Right cardiac atrium (tissue), 5 donors: Measurements from ENCODE around the gene TSPAN16. TPM values are rescaled to one million over a fixed set of nuclear protein-coding genes. Genes with fewer than 3 reads are reported as not detected.
A peak's percentile ranks its signal among the peaks of the same experiment; 100 is the strongest.
"Not testable (repeated sequence)": the region's sequence is repeated elsewhere in the genome, so short reads cannot be mapped to it uniquely, and the experiment has no call there.

ENCODE experiments used
- ATAC-seq, 2 donors: fragments of 200-7000 bp; cut with Tn5 transposase; one replicate each; pipeline versions ENCODE4 v1.8.0 to v1.9.1; 2020; ENCODE audit warnings: moderate library complexity in 2 of 2, mild to moderate bottlenecking in 1 of 2
- DNase-seq, 3 donors: peaks; one replicate each; pipeline ENCODE4 v3.0.0-alpha.2; 2020
- H3K27ac ChIP-seq: one replicate; pipeline ENCODE4 v1.5.1; 2013; ENCODE audit warnings: mild to moderate bottlenecking, low read length, control low read depth, moderate library complexity
- H3K27me3 ChIP-seq: one replicate; pipeline ENCODE4 v1.6.1; 2013; ENCODE audit not compliant: control insufficient read depth, insufficient read depth
- H3K4me1 ChIP-seq: one replicate; pipeline ENCODE4 v1.6.1; 2013; ENCODE audit warnings: low read length; ENCODE audit not compliant: control insufficient read depth, insufficient read depth
- H3K4me3 ChIP-seq: one replicate; pipeline ENCODE4 v1.5.1; 2013; ENCODE audit warnings: low read length, control low read depth
- H3K9me3 ChIP-seq: one replicate; pipeline ENCODE4 v1.6.1; 2013; ENCODE audit warnings: low read length; ENCODE audit not compliant: control insufficient read depth
- WGBS: extraction: QIAGEN DNeasy Blood & Tissue Kit; methylation state at CpG from one replicate; pipeline ENCODE4 v1.1.7; 2013; 5-methylcytosine and 5-hydroxymethylcytosine counted together
- intact Hi-C, 4 donors: fragments of 100-400 bp; cut with DNase I; formaldehyde crosslinking; loops; one replicate each; pipeline versions ENCODE4 v1.11.0 to v1.14.0; 2022 to 2023
- polyA plus RNA-seq: library from polyadenylated mRNA; stranded (reverse); fragments of 200-250 nt; gene quantifications from one replicate; pipeline ENCODE4 v1.2.3, GENCODE V29; 2013
- total RNA-seq, 4 donors: library from RNA; stranded (reverse); fragmentation: NEBNext Ultra II Directional; extraction: Animal tissue kit (Norgen Biotek cat#: 25700); gene quantifications; one replicate each; pipeline ENCODE4 v1.2.1, GENCODE V29; 2021
- donor health status: healthy with polysubstance abuse.
- donor health status: DM: no; HTN: yes; CAD: no.
- donor health status: DM: no; HTN: no; CAD: no.
- donor health status: DM: no; HTN: yes; CAD: no; lungs with severe emphysema.
- donor health status: DM: yes; HTN: yes; CAD: no.

Gene TSPAN16
- total and polyA plus RNA-seq, 5 donors: not detected

DNA sequence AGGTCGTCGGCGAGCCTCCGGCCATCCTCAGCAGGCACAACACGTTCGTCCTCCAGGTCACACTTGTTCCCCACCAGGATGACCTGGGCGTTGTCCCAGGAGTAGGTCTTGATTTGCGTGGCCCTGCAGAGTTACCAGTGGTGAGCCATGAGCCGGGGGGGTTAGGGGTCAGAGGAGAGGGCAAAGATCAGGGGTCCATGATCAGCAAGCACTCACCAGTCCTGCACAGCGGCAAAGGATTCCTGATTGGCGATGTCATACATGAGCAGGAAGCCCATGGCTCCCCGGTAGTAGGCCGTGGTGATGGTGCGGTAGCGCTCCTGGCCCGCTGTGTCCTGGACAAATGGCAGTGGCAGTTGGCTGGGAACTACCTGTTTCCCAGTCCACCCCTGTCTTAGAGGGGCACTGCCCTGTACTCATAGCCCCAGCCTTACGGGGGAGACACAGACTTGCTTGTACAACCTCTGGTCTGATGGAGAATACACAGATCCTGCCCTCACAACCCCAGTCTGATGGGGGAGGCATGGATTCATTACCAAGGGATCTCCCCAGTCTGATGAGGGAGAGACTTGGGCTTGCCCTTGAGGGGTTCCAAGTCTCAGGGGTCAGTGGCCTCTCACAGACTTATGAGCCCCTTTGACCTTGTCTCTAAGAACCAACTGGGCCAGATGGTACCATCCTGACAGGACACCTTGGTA is 39.6 kb downstream of the TSPAN16 start:
- H3K27ac ChIP-seq: no peak overlapping the region
- ATAC-seq (no peak), DNase-seq (peak in 2 of 3 donors; percentile 25 to 35)
- peaks cover 4% of the 10 kb centered on the region for H3K4me1 ChIP-seq
- no peaks in the 10 kb centered on the region for H3K9me3 ChIP-seq
- intact Hi-C loops: loop anchor here in 1 of 4 donors (5.0 kb wide), 1 partner anchor 38 kb away; the partner anchor contains the start of gene TSPAN16
- H3K4me3 ChIP-seq: no peak overlapping the region
- H3K27me3 ChIP-seq: no peaks in the 10 kb centered on the region
- WGBS: 96% methylated on average over 17 of the region's 17 CpGs

- H3K4me1 ChIP-seq: peaks cover 4% of the 10 kb centered on the region
- H3K4me3 ChIP-seq: no peak overlapping the region
- H3K27me3 ChIP-seq: no peaks in the 10 kb centered on the region
- 75% methylated on average over 14 of the region's 14 CpGs for WGBS
- H3K27ac ChIP-seq: no peak overlapping the region
- no peaks in the 10 kb centered on the region for H3K9me3 ChIP-seq
- ATAC-seq (no peak), DNase-seq (peak in 2 of 3 donors; percentile 26 to 31)
- intact Hi-C loops: loop anchor here in 1 of 4 donors (5.0 kb wide), 1 partner anchor 40 kb away; the partner anchor contains the start of gene TSPAN16
Measured at GRCh38 chr19:11337080-11337479, 41.1 kb downstream of the TSPAN16 start.

- no peaks in the 10 kb centered on the region for H3K27me3 ChIP-seq
- intact Hi-C loops: loop anchor here in 1 of 4 donors (5.0 kb wide), 1 partner anchor 41 kb away; the partner anchor contains the start of gene TSPAN16
- 88% methylated on average over 7 of the region's 7 CpGs for WGBS
- ATAC-seq (no peak), DNase-seq (peak in 2 of 3 donors; percentile 31 to 52)
- H3K4me1 ChIP-seq: peaks cover 4% of the 10 kb centered on the region
- H3K27ac ChIP-seq: no peak overlapping the region
- no peaks in the 10 kb centered on the region for H3K9me3 ChIP-seq
- no peak overlapping the region for H3K4me3 ChIP-seq
Measured at GRCh38 chr19:11338121-11338520, 42.2 kb downstream of the TSPAN16 start.

DNA sequence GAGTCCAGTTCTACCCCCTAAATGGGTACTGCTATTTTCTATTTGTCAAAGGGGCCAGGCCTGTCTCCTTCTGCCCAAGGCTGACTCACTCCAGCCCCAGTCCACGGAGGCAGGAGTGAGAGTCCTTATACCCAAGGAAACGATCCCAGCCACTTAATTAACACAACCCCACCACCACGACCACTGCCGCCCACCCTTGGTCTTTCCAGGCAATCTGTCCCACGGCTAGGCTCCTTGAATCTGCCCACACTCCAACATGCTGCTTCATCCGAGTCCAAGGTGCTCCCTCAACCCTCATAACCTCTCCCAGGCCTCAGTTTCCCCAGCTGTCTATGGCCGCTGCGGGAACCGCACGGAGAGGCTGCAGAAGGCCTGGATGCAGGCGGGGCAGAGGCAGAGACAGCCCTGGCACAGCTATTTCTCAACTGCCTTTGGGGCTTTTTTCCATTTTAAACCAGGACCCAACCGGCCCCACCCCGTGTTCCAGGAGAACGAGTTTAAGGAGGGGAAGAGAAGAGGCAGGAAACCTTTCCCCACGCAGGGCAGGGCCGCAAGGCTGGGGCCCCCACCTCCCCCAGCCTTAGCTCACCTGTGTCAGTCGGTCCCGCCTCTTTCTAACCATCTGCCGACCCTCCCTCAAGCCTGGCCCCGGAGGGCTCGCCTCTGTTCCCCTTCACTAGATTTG is 42.8 kb downstream of the TSPAN16 start:
- 33% methylated on average over 21 of the region's 21 CpGs for WGBS
- ATAC-seq: peak; percentile 12 to 53
- Histone ChIP-seq H3K27me3 (no peaks in the 10 kb centered on the region), H3K4me3 (peak overlapping the region; percentile 83), H3K27ac (peak overlapping the region; percentile 57), H3K9me3 (no peaks in the 10 kb centered on the region), H3K4me1 (peaks cover 4% of the 10 kb centered on the region)
- peak in 2 of 3 donors; percentile 53 to 65 for DNase-seq
- intact Hi-C loops: loop anchor here in 1 of 4 donors (5.0 kb wide), 1 partner anchor 41 kb away; the partner anchor contains the start of gene TSPAN16

GRCh38 chr19:11339254-11340098 is 43.5 kb downstream of the TSPAN16 start, which contains the start of gene RAB3D:
RAB3D (minus strand) TSS chr19:11339657; CDS start chr19:11337399, 2,258 bp downstream.
- WGBS: 6% methylated on average over 53 of the region's 53 CpGs
- ATAC-seq (peak; percentile 96), DNase-seq (peak; percentile 95 to 98 (median 98))
- Histone ChIP-seq H3K9me3 (no peaks in the 10 kb centered on the region), H3K4me3 (peak within 1 kb of the TSS; percentile 83), H3K4me1 (peaks cover 4% of the 10 kb centered on the region), H3K27me3 (no peaks in the 10 kb centered on the region), H3K27ac (peak within 1 kb of the TSS; percentile 57)
- intact Hi-C loops: loop anchor here in 1 of 4 donors (5.0 kb wide), 1 partner anchor 42 kb away; the partner anchor contains the start of gene TSPAN16

DNA sequence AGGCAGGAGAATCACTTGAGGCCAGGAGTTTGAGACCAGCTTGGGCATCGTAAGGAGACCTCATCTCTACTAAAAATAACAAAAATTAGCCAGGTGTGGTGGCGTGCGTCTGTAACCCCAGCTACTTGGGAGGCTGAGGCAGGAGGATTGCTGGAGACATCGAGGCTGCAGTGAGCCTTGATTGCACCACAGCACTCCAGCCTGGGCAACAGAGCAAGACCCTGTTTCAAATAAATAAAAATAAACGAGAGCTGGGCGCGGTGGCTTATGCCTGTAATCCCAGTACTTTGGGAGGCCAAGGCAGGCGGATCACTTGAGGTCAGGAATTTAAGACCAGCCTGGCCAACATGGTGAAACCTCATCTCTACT is 44.1 kb downstream of the TSPAN16 start:
- H3K27me3 ChIP-seq, H3K4me3 ChIP-seq, H3K27ac ChIP-seq, H3K4me1 ChIP-seq, H3K9me3 ChIP-seq, DNase-seq, ATAC-seq, intact Hi-C loops: not testable (repeated sequence)
- WGBS: 85% methylated on average over 8 of the region's 8 CpGs

DNA sequence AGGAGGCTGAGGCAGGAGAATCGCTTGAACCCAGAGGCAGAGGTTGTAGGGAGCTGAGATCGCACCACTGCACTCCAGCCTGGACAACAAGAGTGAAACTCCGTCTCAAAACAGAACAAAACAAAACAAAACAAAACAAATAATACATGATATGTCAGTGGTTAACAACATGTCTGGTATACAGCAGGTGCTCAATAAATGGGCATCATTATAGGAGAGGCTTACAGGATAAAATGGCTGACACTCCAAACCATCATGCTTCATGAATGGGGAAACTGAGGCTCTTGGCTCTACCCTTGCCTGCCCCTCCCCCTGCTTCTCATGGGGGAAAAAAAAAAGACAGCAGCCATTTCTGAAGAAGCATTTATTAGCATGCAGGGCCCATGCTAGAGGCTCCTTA is 46.5 kb downstream of the TSPAN16 start:
- ATAC-seq (no peak), DNase-seq (no peak)
- 92% methylated on average over 3 of the region's 3 CpGs for WGBS
- no peak overlapping the region for H3K4me3 ChIP-seq
- no peaks in the 10 kb centered on the region for H3K27me3 ChIP-seq
- no peaks in the 10 kb centered on the region for H3K9me3 ChIP-seq
- no peak overlapping the region for H3K27ac ChIP-seq
- intact Hi-C loops: no loop called here
- peaks cover 11% of the 10 kb centered on the region for H3K4me1 ChIP-seq

- Histone ChIP-seq H3K4me3 (peak overlapping the region; percentile 68), H3K9me3 (no peaks in the 10 kb centered on the region), H3K27me3 (no peaks in the 10 kb centered on the region), H3K27ac (peak overlapping the region; percentile 33), H3K4me1 (peaks cover 7% of the 10 kb centered on the region)
- 50% methylated on average over 15 of the region's 15 CpGs for WGBS
- peak in 1 of 2 donors; percentile 1 for ATAC-seq
- intact Hi-C loops: no loop called here
- DNase-seq: no peak
Measured at GRCh38 chr19:11345122-11345803, 49.3 kb downstream of the TSPAN16 start.

- H3K27ac ChIP-seq: peak within 1 kb of the TSS; percentile 87
- DNase-seq (peak; percentile 99), ATAC-seq (peak; percentile 95)
- intact Hi-C loops: no loop called here
- no peaks in the 10 kb centered on the region for H3K9me3 ChIP-seq
- peak within 1 kb of the TSS; percentile 68 for H3K4me3 ChIP-seq
- H3K27me3 ChIP-seq: no peaks in the 10 kb centered on the region
- H3K4me1 ChIP-seq: peaks cover 7% of the 10 kb centered on the region
- WGBS: under 1% methylated on average over 50 of the region's 50 CpGs
Measured at GRCh38 chr19:11346104-11346940, 50.4 kb downstream of the TSPAN16 start, which contains the start of the genes CCDC159 and TMEM205. CCDC159 (plus strand) TSS chr19:11346519; CDS start chr19:11346607, 88 bp downstream. TMEM205 (minus strand) TSS chr19:11346268; CDS start chr19:11345619, 649 bp downstream.
